ENCODE measurements around the gene PRPSAP1. TPM values are rescaled to one million over a fixed set of nuclear protein-coding genes. Genes with fewer than 3 reads are reported as not detected.
"Not testable (repeated sequence)": the region's sequence is repeated elsewhere in the genome, so short reads cannot be mapped to it uniquely, and the experiment has no call there.

PRPSAP1 gene
- total RNA-seq, 1 donor from 2014 or later: 16.1 TPM

DNA sequence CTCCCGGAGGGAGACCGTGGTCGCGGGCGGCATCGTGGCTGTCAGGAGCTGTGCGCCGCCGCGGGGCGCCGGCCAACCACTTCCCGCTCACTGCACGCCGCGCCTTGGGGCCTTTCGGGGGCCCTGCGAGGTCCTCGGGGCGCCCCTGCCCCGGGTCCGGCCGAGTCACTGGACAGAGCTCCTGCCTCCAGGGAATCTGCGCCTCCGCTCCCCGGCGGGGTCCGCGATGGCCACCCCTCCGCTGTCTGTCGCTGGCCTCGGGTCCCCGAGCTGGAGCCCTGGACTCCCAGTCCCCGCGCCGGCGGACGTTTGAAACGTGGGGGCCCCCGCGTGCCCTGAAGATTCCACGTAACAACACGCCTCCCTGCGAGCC, 45.8 kb downstream of the PRPSAP1 start, which contains the start of gene QRICH2:
Gene QRICH2 (minus strand): TSS at position 311 of the 373 bp plus-strand sequence. CDS start 278 bp downstream, at position 33.
- H3K36me3 ChIP-seq: peaks cover 34 to 51% of the 10 kb centered on the region in 2 donors
- H3K27me3 ChIP-seq: no peaks in the 10 kb centered on the region
- no peak within 1 kb of the TSS for H3K4me3 ChIP-seq
- intact Hi-C loops (cut with DNase I): no loop called here
- no peak within 1 kb of the TSS for H3K27ac ChIP-seq
- TF ChIP-seq, protein P1, sequence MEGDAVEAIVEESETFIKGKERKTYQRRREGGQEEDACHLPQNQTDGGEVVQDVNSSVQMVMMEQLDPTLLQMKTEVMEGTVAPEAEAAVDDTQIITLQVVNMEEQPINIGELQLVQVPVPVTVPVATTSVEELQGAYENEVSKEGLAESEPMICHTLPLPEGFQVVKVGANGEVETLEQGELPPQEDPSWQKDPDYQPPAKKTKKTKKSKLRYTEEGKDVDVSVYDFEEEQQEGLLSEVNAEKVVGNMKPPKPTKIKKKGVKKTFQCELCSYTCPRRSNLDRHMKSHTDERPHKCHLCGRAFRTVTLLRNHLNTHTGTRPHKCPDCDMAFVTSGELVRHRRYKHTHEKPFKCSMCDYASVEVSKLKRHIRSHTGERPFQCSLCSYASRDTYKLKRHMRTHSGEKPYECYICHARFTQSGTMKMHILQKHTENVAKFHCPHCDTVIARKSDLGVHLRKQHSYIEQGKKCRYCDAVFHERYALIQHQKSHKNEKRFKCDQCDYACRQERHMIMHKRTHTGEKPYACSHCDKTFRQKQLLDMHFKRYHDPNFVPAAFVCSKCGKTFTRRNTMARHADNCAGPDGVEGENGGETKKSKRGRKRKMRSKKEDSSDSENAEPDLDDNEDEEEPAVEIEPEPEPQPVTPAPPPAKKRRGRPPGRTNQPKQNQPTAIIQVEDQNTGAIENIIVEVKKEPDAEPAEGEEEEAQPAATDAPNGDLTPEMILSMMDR (IDR thresholded peaks at IDR 0.05): no peak
- H3K9me3 ChIP-seq: no peaks in the 10 kb centered on the region
- no peak for DNase-seq (ENCODE audit: low spot score in 2 of 2)
- no peaks in the 10 kb centered on the region for H3K4me1 ChIP-seq

DNA sequence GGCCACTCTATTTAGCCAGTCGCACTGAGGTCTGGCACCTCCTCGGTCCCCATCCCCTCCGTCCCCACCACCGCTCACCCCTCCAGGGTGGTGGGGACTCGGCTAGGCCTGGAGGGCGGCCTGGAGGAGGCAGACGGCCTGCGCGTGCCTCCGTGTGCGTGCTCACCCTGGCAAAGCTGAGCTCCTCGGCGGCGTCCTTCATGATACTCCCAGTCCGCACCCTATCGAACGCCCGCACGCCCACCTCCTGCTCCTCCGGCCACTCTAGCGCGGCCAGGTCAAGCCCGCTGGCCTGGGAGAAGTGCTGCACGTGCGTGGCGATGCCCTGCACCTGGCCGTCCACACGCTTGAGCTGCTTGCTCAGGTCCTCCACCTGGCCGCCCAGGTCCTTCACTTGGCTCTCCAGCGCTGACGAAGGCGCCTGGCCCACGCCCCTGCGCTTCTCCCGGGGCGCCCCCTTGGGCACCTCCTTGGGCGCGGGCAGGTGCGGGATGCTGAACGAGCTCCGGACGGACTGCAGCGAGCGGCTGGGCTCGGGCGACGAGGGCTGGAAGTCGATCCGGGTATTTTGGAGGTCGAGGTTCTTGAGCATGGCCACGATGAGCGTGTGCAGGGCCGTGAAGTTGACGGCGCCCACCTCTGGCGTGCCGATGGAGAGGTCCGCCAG, 46.3 kb downstream of the PRPSAP1 start:
- TF ChIP-seq, protein P1 (IDR thresholded peaks at IDR 0.05): no peak

DNA sequence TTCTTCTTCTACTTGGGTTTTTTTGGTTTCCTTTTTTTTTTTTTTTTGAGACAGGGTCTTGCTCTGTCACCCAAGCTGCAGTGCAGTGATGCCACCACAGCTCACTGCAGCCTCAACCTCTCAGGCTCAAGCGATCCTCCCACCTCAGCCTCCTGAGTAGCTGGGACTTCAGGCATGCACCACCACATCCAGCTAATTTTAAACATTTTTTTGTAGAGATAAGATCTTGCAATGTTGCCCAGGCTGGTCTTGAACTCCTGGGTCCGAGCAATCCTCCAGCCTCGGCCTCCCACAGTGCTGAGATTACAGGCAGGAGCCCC, 48.6 kb downstream of the PRPSAP1 start:
- intact Hi-C loops (cut with DNase I); H3K4me3 ChIP-seq; H3K4me1 ChIP-seq; DNase-seq (ENCODE audit: low spot score in 2 of 2); H3K27me3 ChIP-seq; H3K27ac ChIP-seq; H3K9me3 ChIP-seq: not testable (repeated sequence)
- peaks cover 20 to 24% of the 10 kb centered on the region in 2 donors for H3K36me3 ChIP-seq

More for the DNA sequence above, 46.3 kb downstream of the PRPSAP1 start:
- Histone ChIP-seq H3K4me1 (no peaks in the 10 kb centered on the region), H3K27me3 (no peaks in the 10 kb centered on the region), H3K27ac (no peak overlapping the region), H3K36me3 (peaks cover 33 to 47% of the 10 kb centered on the region in 2 donors), H3K9me3 (no peaks in the 10 kb centered on the region), H3K4me3 (no peak overlapping the region)
- intact Hi-C loops (cut with DNase I): no loop called here
- DNase-seq (ENCODE audit: low spot score in 2 of 2): no peak

DNA sequence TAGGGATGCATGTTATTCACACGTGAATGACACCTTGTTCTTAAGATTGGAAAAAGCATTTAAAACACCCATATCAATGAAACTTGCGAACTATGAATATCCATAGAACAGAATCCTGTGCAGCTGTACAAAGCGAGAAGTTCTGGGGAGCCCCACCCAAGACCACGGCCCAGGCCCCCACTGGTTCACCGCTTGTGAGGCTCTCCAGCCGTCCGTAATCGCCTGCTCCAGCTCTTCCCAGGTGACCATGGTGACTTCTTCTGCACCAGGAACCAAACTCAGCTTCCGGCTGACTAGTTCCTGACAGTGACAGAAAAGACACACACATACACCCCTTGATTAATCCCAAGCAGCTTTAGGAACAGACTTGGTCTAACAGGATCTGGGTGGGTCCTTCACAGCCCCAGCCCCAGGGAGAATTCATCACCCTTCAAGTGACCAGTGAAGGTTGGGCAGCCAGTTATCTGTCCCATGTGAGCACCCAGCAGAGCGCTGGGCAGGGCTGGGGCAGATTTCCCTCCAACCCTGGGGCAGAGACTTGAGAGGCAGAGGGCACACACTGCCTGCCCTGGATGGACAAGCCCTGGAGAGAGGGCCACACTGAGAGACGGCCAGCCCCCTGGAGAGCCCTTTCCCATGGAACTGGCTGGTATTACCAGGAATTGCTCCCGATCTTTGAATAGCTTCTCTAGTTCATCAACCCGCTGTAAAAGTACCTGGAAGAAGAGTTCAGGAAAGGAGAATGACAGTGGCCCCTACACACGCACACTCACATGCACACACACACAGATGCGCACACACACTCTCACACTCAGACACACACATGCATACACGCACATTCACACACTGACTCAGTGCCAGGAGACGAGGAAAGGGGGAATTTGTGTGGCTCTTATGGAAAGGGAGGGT, 49.2 kb downstream of the PRPSAP1 start:
- no peak for DNase-seq (ENCODE audit: low spot score in 2 of 2)
- Histone ChIP-seq H3K9me3 (no peaks in the 10 kb centered on the region), H3K4me1 (no peaks in the 10 kb centered on the region), H3K36me3 (peaks cover 18 to 22% of the 10 kb centered on the region in 2 donors), H3K27ac (no peak overlapping the region), H3K4me3 (no peak overlapping the region), H3K27me3 (no peaks in the 10 kb centered on the region)
- TF ChIP-seq, protein P1 (IDR thresholded peaks at IDR 0.05): no peak
- intact Hi-C loops (cut with DNase I): loop anchor here (5.0 kb wide), 1 partner anchor 48 kb away; the partner anchor contains the start of gene PRPSAP1

DNA sequence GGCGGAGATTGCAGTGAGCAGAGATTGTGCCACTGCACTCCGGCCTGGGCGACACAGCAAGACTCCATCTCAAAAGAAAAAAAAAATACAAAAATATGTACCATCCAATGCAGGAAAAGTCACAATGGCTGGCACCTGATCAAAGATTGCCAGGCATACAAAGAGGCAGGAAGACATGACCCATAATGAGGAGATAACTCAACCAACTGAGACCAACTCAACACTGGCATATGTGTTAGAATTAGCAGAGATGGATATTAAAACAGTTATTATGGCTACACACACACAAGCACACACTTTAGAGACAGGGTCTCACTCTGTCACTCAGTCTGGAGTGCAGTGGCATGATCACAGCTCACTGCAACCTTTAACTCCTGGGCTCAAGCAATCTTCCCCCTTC, 56.3 kb downstream of the PRPSAP1 start:
- TF ChIP-seq, protein P1 (IDR thresholded peaks at IDR 0.05): no peak
- H3K36me3 ChIP-seq: peaks cover 4 to 10% of the 10 kb centered on the region in 2 donors
- no peak overlapping the region for H3K27ac ChIP-seq
- intact Hi-C loops (cut with DNase I): loop anchor here (5.0 kb wide), 1 partner anchor 175 kb away; no protein-coding TSS in a partner anchor
- no peak for DNase-seq (ENCODE audit: low spot score in 2 of 2)
- H3K4me3 ChIP-seq: no peak overlapping the region
- H3K9me3 ChIP-seq: no peaks in the 10 kb centered on the region
- no peaks in the 10 kb centered on the region for H3K4me1 ChIP-seq
- H3K27me3 ChIP-seq: no peaks in the 10 kb centered on the region

DNA sequence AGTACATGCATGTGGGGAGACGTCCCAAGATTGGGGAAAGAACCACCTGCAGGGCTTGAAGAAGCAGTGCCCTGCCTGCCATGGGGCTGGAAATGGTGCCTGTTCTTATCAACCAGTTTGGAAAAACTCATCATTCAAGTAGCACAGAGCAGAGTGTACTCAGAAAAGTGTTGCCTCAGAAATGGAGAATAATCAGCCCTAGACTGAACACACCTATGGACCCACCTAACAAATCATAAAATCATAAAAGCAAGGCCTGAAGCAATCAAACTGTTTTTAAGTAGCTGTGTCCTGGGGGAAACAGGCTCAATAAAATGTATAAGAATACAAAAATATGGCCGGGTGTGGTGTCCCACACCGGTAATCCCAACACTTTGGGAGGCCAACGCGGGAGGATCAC, 56.8 kb downstream of the PRPSAP1 start:
- H3K27ac ChIP-seq: no peak overlapping the region
- H3K4me3 ChIP-seq: no peak overlapping the region
- H3K9me3 ChIP-seq: no peaks in the 10 kb centered on the region
- no peaks in the 10 kb centered on the region for H3K4me1 ChIP-seq
- intact Hi-C loops (cut with DNase I): loop anchor here (5.0 kb wide), 1 partner anchor 175 kb away; no protein-coding TSS in a partner anchor
- no peak for DNase-seq (ENCODE audit: low spot score in 2 of 2)
- H3K36me3 ChIP-seq: peaks cover 4 to 12% of the 10 kb centered on the region in 2 donors
- TF ChIP-seq, protein P1 (IDR thresholded peaks at IDR 0.05): no peak
- H3K27me3 ChIP-seq: no peaks in the 10 kb centered on the region

All from ascending aorta (tissue), 2 donors.